ENCODE measurements around the gene XRCC6. TPM values are rescaled to one million over a fixed set of nuclear protein-coding genes. Genes with fewer than 3 reads are reported as not detected.

The XRCC6 gene
- total and polyA plus RNA-seq, 2 of the 13 experiments (the other 11 are each of a cell fraction or from before 2014, with no cell fraction given): 124 to 625 TPM

DNA sequence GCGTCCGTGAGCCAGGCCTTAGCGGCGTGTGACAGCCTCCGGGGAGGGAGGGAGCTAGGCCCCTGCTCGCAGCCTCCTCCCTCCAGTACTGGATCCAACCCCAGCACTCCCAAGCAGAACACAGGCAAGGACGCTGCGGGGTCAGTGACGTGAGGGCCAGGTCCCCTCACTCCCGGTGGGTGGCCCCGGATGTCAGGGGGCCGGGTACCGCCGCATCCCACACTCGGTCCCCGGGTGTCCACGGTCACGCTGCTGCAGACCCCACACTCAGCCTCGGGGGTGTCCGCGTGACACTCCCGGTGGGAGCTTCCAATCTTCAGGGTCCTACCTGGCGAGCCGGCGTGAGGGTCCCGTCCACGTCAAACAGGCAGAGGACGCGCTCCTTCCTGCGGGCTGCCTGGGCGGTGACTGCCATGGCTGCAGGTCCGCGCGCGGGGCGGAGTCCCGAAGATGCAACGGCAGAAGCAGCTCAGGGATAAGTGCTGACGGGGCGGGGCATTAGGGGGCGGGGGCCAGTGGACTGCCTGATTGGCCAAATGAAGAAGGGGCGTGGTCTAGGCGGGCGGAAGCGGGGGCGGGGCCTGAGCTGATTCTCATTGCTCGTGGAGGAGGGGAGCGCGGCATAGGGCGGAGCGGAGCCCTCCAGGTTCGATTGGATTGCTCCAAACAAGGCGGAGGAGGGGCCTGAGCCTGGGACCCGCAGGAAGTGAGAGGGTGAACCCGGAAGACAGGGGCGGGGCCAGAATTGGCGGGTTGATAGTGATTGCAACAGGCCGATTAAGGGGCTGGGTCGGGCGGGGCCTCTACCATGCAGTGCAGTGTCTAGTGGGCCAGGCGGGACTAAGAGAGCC, 31.5 kb upstream of the XRCC6 start, which contains the start of gene PMM1 (continued):
- TF ChIP-seq, protein P1, sequence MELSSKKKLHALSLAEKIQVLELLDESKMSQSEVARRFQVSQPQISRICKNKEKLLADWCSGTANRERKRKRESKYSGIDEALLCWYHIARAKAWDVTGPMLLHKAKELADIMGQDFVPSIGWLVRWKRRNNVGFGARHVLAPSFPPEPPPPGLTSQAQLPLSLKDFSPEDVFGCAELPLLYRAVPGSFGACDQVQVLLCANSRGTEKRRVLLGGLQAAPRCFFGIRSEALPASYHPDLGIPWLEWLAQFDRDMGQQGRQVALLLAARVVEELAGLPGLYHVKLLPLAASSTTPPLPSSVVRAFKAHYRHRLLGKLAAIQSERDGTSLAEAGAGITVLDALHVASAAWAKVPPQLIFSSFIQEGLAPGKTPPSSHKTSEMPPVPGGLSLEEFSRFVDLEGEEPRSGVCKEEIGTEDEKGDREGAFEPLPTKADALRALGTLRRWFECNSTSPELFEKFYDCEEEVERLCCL (CRISPR knock-in tag; IDR thresholded peaks at IDR 0.05; ENCODE audit: borderline replicate concordance): 0 out of 2 replicates have a peak, but pooled peaks have one; percentile 59
- TF ChIP-seq ZSCAN9 (CRISPR knock-in tag; IDR thresholded peaks at IDR 0.05; ENCODE audit: borderline replicate concordance) (no peak), TBL1XR1 (IDR thresholded peaks at IDR 0.05; ENCODE audit: borderline replicate concordance, low read length, partially characterized antibody) (no peak), NR2F1 (CRISPR knock-in tag; IDR thresholded peaks at IDR 0.05) (no peak), ZNF616 (CRISPR knock-in tag; IDR thresholded peaks at IDR 0.05; ENCODE audit: low read depth) (no peak), ZNF678 (CRISPR knock-in tag; IDR thresholded peaks at IDR 0.05) (no peak), ARID2 (CRISPR knock-in tag; IDR thresholded peaks at IDR 0.05; ENCODE audit: borderline replicate concordance) (no peak), TEAD3 (CRISPR knock-in tag; optimal IDR thresholded peaks at IDR 0.05; ENCODE audit: borderline replicate concordance) (no peak), SNRNP70 (IDR thresholded peaks at IDR 0.05; ENCODE audit: low read depth, low read length) (no peak), YEATS2 (CRISPR knock-in tag; IDR thresholded peaks at IDR 0.05; ENCODE audit: borderline replicate concordance) (peak; percentile 21; the same call in 1 of the 2 replicates), HNRNPK (IDR thresholded peaks at IDR 0.05; ENCODE audit: low read depth, low read length, poor library complexity, severe bottlenecking) (peak; percentile 35), HIVEP1 (CRISPR knock-in tag; IDR thresholded peaks at IDR 0.05) (peak; percentile 41; the same call in 1 of the 2 replicates), ZMYM2 (CRISPR knock-in tag; IDR thresholded peaks at IDR 0.05) (no peak), SP1 (IDR thresholded peaks at IDR 0.05) (no peak), SP1 (CRISPR knock-in tag; IDR thresholded peaks at IDR 0.05) (peak; percentile 73)
- TF ChIP-seq, protein P2, sequence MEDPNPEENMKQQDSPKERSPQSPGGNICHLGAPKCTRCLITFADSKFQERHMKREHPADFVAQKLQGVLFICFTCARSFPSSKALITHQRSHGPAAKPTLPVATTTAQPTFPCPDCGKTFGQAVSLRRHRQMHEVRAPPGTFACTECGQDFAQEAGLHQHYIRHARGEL (CRISPR knock-in tag; IDR thresholded peaks at IDR 0.05): no peak
- TF ChIP-seq, protein P3, sequence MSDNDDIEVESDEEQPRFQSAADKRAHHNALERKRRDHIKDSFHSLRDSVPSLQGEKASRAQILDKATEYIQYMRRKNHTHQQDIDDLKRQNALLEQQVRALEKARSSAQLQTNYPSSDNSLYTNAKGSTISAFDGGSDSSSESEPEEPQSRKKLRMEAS (IDR thresholded peaks at IDR 0.05): peak; percentile 38; the same call in 1 of the 2 replicates
- TF ChIP-seq, protein P4, sequence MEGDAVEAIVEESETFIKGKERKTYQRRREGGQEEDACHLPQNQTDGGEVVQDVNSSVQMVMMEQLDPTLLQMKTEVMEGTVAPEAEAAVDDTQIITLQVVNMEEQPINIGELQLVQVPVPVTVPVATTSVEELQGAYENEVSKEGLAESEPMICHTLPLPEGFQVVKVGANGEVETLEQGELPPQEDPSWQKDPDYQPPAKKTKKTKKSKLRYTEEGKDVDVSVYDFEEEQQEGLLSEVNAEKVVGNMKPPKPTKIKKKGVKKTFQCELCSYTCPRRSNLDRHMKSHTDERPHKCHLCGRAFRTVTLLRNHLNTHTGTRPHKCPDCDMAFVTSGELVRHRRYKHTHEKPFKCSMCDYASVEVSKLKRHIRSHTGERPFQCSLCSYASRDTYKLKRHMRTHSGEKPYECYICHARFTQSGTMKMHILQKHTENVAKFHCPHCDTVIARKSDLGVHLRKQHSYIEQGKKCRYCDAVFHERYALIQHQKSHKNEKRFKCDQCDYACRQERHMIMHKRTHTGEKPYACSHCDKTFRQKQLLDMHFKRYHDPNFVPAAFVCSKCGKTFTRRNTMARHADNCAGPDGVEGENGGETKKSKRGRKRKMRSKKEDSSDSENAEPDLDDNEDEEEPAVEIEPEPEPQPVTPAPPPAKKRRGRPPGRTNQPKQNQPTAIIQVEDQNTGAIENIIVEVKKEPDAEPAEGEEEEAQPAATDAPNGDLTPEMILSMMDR (CRISPR knock-in tag; IDR thresholded peaks at IDR 0.05): peak; percentile 18; the same call in 1 of the 2 replicates
- TF ChIP-seq, protein P5, sequence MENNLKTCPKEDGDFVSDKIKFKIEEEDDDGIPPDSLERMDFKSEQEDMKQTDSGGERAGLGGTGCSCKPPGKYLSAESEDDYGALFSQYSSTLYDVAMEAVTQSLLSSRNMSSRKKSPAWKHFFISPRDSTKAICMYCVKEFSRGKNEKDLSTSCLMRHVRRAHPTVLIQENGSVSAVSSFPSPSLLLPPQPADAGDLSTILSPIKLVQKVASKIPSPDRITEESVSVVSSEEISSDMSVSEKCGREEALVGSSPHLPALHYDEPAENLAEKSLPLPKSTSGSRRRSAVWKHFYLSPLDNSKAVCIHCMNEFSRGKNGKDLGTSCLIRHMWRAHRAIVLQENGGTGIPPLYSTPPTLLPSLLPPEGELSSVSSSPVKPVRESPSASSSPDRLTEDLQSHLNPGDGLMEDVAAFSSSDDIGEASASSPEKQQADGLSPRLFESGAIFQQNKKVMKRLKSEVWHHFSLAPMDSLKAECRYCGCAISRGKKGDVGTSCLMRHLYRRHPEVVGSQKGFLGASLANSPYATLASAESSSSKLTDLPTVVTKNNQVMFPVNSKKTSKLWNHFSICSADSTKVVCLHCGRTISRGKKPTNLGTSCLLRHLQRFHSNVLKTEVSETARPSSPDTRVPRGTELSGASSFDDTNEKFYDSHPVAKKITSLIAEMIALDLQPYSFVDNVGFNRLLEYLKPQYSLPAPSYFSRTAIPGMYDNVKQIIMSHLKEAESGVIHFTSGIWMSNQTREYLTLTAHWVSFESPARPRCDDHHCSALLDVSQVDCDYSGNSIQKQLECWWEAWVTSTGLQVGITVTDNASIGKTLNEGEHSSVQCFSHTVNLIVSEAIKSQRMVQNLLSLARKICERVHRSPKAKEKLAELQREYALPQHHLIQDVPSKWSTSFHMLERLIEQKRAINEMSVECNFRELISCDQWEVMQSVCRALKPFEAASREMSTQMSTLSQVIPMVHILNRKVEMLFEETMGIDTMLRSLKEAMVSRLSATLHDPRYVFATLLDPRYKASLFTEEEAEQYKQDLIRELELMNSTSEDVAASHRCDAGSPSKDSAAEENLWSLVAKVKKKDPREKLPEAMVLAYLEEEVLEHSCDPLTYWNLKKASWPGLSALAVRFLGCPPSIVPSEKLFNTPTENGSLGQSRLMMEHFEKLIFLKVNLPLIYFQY (CRISPR knock-in tag; IDR thresholded peaks at IDR 0.05; ENCODE audit: borderline replicate concordance): no peak; the same call in 1 of the 2 replicates
